GM20431 (cell line): ENCODE results near the gene FAM13C.

Experiments
- in situ Hi-C: fragments of 300-500 bp; cut with MseI, MboI; formaldehyde crosslinking; loops from one replicate; pipeline ENCODE4 v1.15.0; 2020; ENCODE audit warnings: low sequenced_read_pairs; ENCODE audit not compliant: unreplicated experiment

The FAM13C gene

GRCh38 chr10:59284118-59284975 lies 78.0 kb downstream of the FAM13C start:
- in situ Hi-C loops: no loop called here

GRCh38 chr10:59283456-59284091 lies 78.8 kb downstream of the FAM13C start:
- in situ Hi-C loops: no loop called here

GRCh38 chr10:59281861-59282260 lies 80.5 kb downstream of the FAM13C start:
- in situ Hi-C loops: no loop called here

- in situ Hi-C loops: no loop called here
These were observed 82.3 kb downstream of the FAM13C start for GRCh38 chr10:59279991-59280505.

- in situ Hi-C loops: no loop called here
These were observed 82.9 kb downstream of the FAM13C start for GRCh38 chr10:59279476-59279875.

- in situ Hi-C loops: no loop called here
These were observed 85.4 kb downstream of the FAM13C start for GRCh38 chr10:59276919-59277318.

- in situ Hi-C loops: no loop called here
These were observed 86.2 kb downstream of the FAM13C start for GRCh38 chr10:59276133-59276532.

GRCh38 chr10:59273445-59273844 lies 88.9 kb downstream of the FAM13C start:
- in situ Hi-C loops: no loop called here

- in situ Hi-C loops: no loop called here
These were observed 90.3 kb downstream of the FAM13C start for GRCh38 chr10:59272061-59272460.

GRCh38 chr10:59271160-59271559 lies 91.2 kb downstream of the FAM13C start:
- in situ Hi-C loops: no loop called here

GRCh38 chr10:59270492-59270891 lies 91.9 kb downstream of the FAM13C start:
- in situ Hi-C loops: no loop called here

GRCh38 chr10:59269651-59270050 lies 92.7 kb downstream of the FAM13C start:
- in situ Hi-C loops: no loop called here

- in situ Hi-C loops: no loop called here
These were observed 93.9 kb downstream of the FAM13C start for GRCh38 chr10:59268460-59268859.

GRCh38 chr10:59266321-59266720 lies 96.0 kb downstream of the FAM13C start:
- in situ Hi-C loops: no loop called here

- in situ Hi-C loops: no loop called here
These were observed 97.2 kb downstream of the FAM13C start for GRCh38 chr10:59265141-59265540.

GRCh38 chr10:59258890-59259289 lies 103.5 kb downstream of the FAM13C start:
- in situ Hi-C loops: no loop called here

GRCh38 chr10:59257224-59257623 lies 105.1 kb downstream of the FAM13C start:
- in situ Hi-C loops: no loop called here

- in situ Hi-C loops: no loop called here
These were observed 106.9 kb downstream of the FAM13C start for GRCh38 chr10:59255463-59255862.

- in situ Hi-C loops: no loop called here
These were observed 109.9 kb downstream of the FAM13C start for GRCh38 chr10:59252491-59252890.

GRCh38 chr10:59245686-59246085 lies 116.7 kb downstream of the FAM13C start:
- in situ Hi-C loops: no loop called here

GRCh38 chr10:59244871-59245270 lies 117.5 kb downstream of the FAM13C start:
- in situ Hi-C loops: no loop called here
